Measurements from ENCODE around the gene DBNL. TPM values are rescaled to one million over a fixed set of nuclear protein-coding genes. Genes with fewer than 3 reads are reported as not detected.

The DBNL gene
- polyA plus RNA-seq, 3 donors = 228 to 321 (median 304) TPM

DNA sequence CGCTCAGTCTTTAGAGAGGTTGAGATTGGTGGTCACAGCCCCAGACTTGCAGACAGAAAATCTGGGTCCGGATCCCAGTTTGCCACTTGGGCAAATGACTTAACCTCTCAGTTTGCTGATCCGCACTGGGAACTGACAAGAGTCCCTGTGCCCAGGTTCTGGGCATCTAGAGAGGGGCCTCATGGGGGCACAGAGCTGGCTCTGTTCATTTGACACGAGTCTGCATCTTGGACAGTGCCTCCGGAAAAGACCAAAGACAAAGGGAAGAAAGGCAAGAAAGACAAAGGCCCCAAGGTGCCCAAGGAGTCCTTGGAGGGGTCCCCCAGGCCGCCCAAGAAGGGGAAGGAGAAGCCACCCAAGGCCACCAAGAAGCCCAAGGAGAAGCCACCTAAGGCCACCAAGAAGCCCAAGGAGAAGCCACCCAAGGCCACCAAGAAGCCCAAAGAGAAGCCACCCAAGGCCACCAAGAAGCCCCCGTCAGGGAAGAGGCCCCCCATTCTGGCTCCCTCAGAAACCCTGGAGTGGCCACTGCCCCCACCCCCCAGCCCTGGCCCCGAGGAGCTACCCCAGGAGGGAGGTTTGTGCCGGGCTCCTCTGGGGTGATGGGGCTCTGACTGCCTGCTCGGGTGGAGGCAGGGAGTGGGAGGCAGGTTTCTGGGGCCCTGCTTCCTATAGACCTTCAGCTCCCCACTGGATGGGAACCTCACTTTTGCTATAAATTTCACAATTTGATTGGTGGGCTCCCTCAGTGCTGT, 62.0 kb downstream of the DBNL start:
- H3K4me3 Mint-ChIP-seq = no peak overlapping the region
- TF ChIP-seq, protein P1, sequence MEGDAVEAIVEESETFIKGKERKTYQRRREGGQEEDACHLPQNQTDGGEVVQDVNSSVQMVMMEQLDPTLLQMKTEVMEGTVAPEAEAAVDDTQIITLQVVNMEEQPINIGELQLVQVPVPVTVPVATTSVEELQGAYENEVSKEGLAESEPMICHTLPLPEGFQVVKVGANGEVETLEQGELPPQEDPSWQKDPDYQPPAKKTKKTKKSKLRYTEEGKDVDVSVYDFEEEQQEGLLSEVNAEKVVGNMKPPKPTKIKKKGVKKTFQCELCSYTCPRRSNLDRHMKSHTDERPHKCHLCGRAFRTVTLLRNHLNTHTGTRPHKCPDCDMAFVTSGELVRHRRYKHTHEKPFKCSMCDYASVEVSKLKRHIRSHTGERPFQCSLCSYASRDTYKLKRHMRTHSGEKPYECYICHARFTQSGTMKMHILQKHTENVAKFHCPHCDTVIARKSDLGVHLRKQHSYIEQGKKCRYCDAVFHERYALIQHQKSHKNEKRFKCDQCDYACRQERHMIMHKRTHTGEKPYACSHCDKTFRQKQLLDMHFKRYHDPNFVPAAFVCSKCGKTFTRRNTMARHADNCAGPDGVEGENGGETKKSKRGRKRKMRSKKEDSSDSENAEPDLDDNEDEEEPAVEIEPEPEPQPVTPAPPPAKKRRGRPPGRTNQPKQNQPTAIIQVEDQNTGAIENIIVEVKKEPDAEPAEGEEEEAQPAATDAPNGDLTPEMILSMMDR (IDR thresholded peaks at IDR 0.05) = no peak
- no peak overlapping the region for H2AFZ ChIP-seq (ENCODE audit: insufficient read depth, low read depth, low read length, poor library complexity, severe bottlenecking)
- DNase-seq = no peak
- peaks cover 37 to 43% (median 38%) of the 10 kb centered on the region in 3 donors for H3K27me3 Mint-ChIP-seq (ENCODE audit: low read depth in 3 of 3)
- H3K9ac ChIP-seq (ENCODE audit: insufficient read depth, low read length, poor library complexity, severe bottlenecking) = no peak overlapping the region
- intact Hi-C loops (cut with micrococcal nuclease) = no loop called here
- no peak overlapping the region for H3K27ac ChIP-seq (ENCODE audit: low read depth in 1 of 2, low read length in 2 of 2)
- no peak overlapping the region for H3K4me2 ChIP-seq (replicated peaks; ENCODE audit: extremely low read depth, low read length, poor library complexity, severe bottlenecking)
- H3K4me3 ChIP-seq (replicated peaks in 1 of 3; ENCODE audit: low read depth in 2 of 3, low read length in 3 of 3) = no peak overlapping the region
- H3K79me2 ChIP-seq (ENCODE audit: insufficient read depth, low read length) = no peaks in the 10 kb centered on the region
- H3K4me1 ChIP-seq (ENCODE audit: control insufficient read depth in 1 of 2, insufficient read depth in 2 of 2, low read length in 2 of 2) = peaks cover 0 to 5% of the 10 kb centered on the region in 2 donors
- no peaks in the 10 kb centered on the region for H3K9me3 ChIP-seq (replicated peaks in 1 of 2; ENCODE audit: control insufficient read depth in 1 of 2, insufficient read depth in 1 of 2, low read length in 2 of 2)
- WGBS (ENCODE audit: insufficient coverage) = 74% methylated on average over 5 of the region's 10 CpGs
- no peaks in the 10 kb centered on the region for H4K20me1 ChIP-seq (ENCODE audit: insufficient read depth, low read length)
- no peaks in the 10 kb centered on the region for H3K36me3 ChIP-seq (replicated peaks in 1 of 2; ENCODE audit: control insufficient read depth in 1 of 2, insufficient read depth in 2 of 2, low read length in 2 of 2)
- H3K9me3 Mint-ChIP-seq = peaks cover 0 to 8% (median 0%) of the 10 kb centered on the region in 7 donors
- H3K27me3 ChIP-seq (ENCODE audit: control insufficient read depth in 2 of 2, insufficient read depth in 2 of 2, low read length in 2 of 2) = peaks cover 14 to 34% of the 10 kb centered on the region in 2 donors
- H3K27ac Mint-ChIP-seq = no peak overlapping the region
- H3K36me3 Mint-ChIP-seq = no peaks in the 10 kb centered on the region
- peaks cover 3% of the 10 kb centered on the region for H3K4me1 Mint-ChIP-seq

DNA sequence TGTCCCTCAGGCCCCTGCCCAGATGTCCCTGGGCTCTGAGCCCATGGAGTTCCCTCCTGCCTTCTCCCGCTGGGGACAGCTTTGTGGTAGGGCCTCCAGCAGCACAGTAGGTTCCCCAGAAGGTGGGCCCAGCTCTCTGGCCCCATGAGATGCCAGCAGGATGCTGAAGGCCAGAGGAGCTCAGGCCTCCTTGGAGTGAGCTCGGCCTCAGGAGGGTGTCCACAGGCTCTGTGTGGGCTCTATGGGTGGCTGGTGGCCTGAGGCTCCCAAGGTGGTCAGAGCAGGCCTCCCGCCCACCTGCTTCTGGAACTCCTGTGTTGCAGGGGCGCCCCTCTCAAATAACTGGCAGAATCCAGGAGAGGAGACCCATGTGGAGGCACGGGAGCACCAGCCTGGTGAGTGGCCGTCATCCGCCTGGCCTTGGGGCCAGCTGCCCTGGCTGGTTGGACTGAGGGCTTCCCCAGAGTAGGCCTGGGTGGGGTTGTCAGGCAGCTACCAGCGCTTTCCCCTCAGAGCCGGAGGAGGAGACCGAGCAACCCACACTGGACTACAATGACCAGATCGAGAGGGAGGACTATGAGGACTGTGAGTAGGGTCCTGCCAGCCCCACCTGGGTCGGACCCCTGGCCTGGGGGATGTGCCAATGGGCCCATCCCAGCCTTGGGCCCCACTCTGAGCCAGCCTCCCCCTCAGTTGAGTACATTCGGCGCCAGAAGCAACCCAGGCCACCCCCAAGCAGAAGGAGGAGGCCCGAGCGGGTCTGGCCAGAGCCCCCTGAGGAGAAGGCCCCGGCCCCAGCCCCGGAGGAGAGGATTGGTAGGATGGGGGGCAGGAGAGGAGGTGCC, 62.8 kb downstream of the DBNL start:
- peaks cover 34 to 39% (median 36%) of the 10 kb centered on the region in 3 donors for H3K27me3 Mint-ChIP-seq (ENCODE audit: low read depth in 3 of 3)
- H3K27ac ChIP-seq (ENCODE audit: low read depth in 1 of 2, low read length in 2 of 2) = no peak overlapping the region
- H4K20me1 ChIP-seq (ENCODE audit: insufficient read depth, low read length) = no peaks in the 10 kb centered on the region
- H3K9me3 Mint-ChIP-seq = peaks cover 0 to 8% (median 0%) of the 10 kb centered on the region in 7 donors
- no peak overlapping the region for H3K4me3 Mint-ChIP-seq
- H3K27ac Mint-ChIP-seq = no peak overlapping the region
- H3K9ac ChIP-seq (ENCODE audit: insufficient read depth, low read length, poor library complexity, severe bottlenecking) = no peak overlapping the region
- TF ChIP-seq, protein P1 (IDR thresholded peaks at IDR 0.05) = no peak
- no peaks in the 10 kb centered on the region for H3K9me3 ChIP-seq (replicated peaks in 1 of 2; ENCODE audit: control insufficient read depth in 1 of 2, insufficient read depth in 1 of 2, low read length in 2 of 2)
- intact Hi-C loops (cut with micrococcal nuclease) = no loop called here
- H3K4me1 Mint-ChIP-seq = peaks cover 3% of the 10 kb centered on the region
- H3K4me1 ChIP-seq (ENCODE audit: control insufficient read depth in 1 of 2, insufficient read depth in 2 of 2, low read length in 2 of 2) = peaks cover 0 to 5% of the 10 kb centered on the region in 2 donors
- H2AFZ ChIP-seq (ENCODE audit: insufficient read depth, low read depth, low read length, poor library complexity, severe bottlenecking) = no peak overlapping the region
- H3K27me3 ChIP-seq (ENCODE audit: control insufficient read depth in 2 of 2, insufficient read depth in 2 of 2, low read length in 2 of 2) = peaks cover 14 to 33% of the 10 kb centered on the region in 2 donors
- no peaks in the 10 kb centered on the region for H3K36me3 Mint-ChIP-seq
- no peak overlapping the region for H3K4me2 ChIP-seq (replicated peaks; ENCODE audit: extremely low read depth, low read length, poor library complexity, severe bottlenecking)
- WGBS (ENCODE audit: insufficient coverage) = 93% methylated on average over 8 of the region's 18 CpGs
- no peak for DNase-seq
- no peaks in the 10 kb centered on the region for H3K36me3 ChIP-seq (replicated peaks in 1 of 2; ENCODE audit: control insufficient read depth in 1 of 2, insufficient read depth in 2 of 2, low read length in 2 of 2)
- H3K79me2 ChIP-seq (ENCODE audit: insufficient read depth, low read length) = no peaks in the 10 kb centered on the region
- no peak overlapping the region for H3K4me3 ChIP-seq (replicated peaks in 1 of 3; ENCODE audit: low read depth in 2 of 3, low read length in 3 of 3)
